Keratinocyte (primary cell): ENCODE data around the gene TFF1. TPM values are rescaled to one million over a fixed set of nuclear protein-coding genes. Genes with fewer than 3 reads are reported as not detected.

Experiments
- DNase-seq: peaks from one replicate; pipeline ENCODE4 v3.0.0-alpha.2; 2011; ENCODE audit warnings: low read depth, missing footprints, low spot score
- FAIRE-seq: peaks from 2 replicates; lab custom pipeline; 2011; peaks lifted over from hg19 to GRCh38; lab: Jason Lieb, UNC
- H2AFZ ChIP-seq: 2 replicates; pipeline ENCODE4 v1.6.0; 2012; ENCODE audit warnings: low read length, control low read depth, inconsistent platforms; ENCODE audit not compliant: control insufficient read depth
- H3K27ac ChIP-seq: 2 replicates; pipeline ENCODE4 v1.5.1; 2011; ENCODE audit warnings: low read length; ENCODE audit not compliant: control insufficient read depth, insufficient read depth
- H3K27me3 ChIP-seq: 3 replicates; pipeline ENCODE4 v1.6.0; 2011; ENCODE audit warnings: low read length; ENCODE audit not compliant: control insufficient read depth, insufficient read depth; ENCODE audit errors: extremely low read depth
- H3K36me3 ChIP-seq, 2 experiments: 2 replicates in 1 of 2; 3 replicates in 1 of 2; pipeline ENCODE4 v1.5.1; 2011; ENCODE audit warnings: low read length in 2 of 2, mild to moderate bottlenecking in 1 of 2; ENCODE audit not compliant: control insufficient read depth in 2 of 2, insufficient read depth in 2 of 2; ENCODE audit errors: extremely low read depth in 1 of 2
- H3K4me1 ChIP-seq: 3 replicates; pipeline ENCODE4 v1.5.1; 2011; ENCODE audit warnings: low read length; ENCODE audit not compliant: control insufficient read depth, insufficient read depth; ENCODE audit errors: extremely low read depth
- H3K4me2 ChIP-seq: 3 replicates; pipeline ENCODE4 v1.6.0; 2011; ENCODE audit warnings: low read depth, low read length; ENCODE audit not compliant: control insufficient read depth, insufficient read depth; ENCODE audit errors: extremely low read depth
- H3K4me3 ChIP-seq, 3 experiments: fragments of 200-600 bp in 1 of 3; sonication (generic) in 1 of 3; 2 replicates in 2 of 3; 3 replicates in 1 of 3; pipeline ENCODE4 v1.5.1; 2011 to 2016; ENCODE audit warnings: low read length in 3 of 3, mild to moderate bottlenecking in 3 of 3, control low read depth in 2 of 3, inconsistent platforms in 1 of 3, low read depth in 1 of 3, mixed read lengths in 1 of 3, mixed run types in 1 of 3, moderate library complexity in 1 of 3; ENCODE audit not compliant: control insufficient read depth in 2 of 3, insufficient read depth in 2 of 3; ENCODE audit errors: extremely low read depth in 1 of 3
- H3K79me2 ChIP-seq: 2 replicates; pipeline ENCODE4 v1.6.0; 2012; ENCODE audit warnings: low read length; ENCODE audit not compliant: control insufficient read depth, insufficient read depth
- H3K9ac ChIP-seq: 3 replicates; pipeline ENCODE4 v1.6.0; 2011; ENCODE audit warnings: low read length; ENCODE audit not compliant: control insufficient read depth, insufficient read depth; ENCODE audit errors: extremely low read depth
- H3K9me1 ChIP-seq: 3 replicates; pipeline ENCODE4 v1.6.0; 2011; ENCODE audit warnings: low read length; ENCODE audit not compliant: control insufficient read depth, insufficient read depth; ENCODE audit errors: extremely low read depth
- H3K9me3 ChIP-seq: 2 replicates; pipeline ENCODE4 v1.5.1; 2012; ENCODE audit warnings: low read depth, low read length; ENCODE audit not compliant: control insufficient read depth
- H4K20me1 ChIP-seq: 3 replicates; pipeline ENCODE4 v1.6.0; 2011; ENCODE audit warnings: low read length; ENCODE audit not compliant: control insufficient read depth, insufficient read depth; ENCODE audit errors: extremely low read depth
- EZH2 ChIP-seq: IDR thresholded peaks from one replicate; pipeline ENCODE4 v1.6.1; 2012; ENCODE audit warnings: inconsistent platforms, mild to moderate bottlenecking, low read length, moderate library complexity
- dilution Hi-C: fragments of 300-500 bp; cut with MboI; formaldehyde crosslinking; loops from one replicate; pipeline ENCODE4 v1.7.0; 2020; ENCODE audit warnings: low sequenced_read_pairs; ENCODE audit not compliant: extremely low pct_ligation_motif_present
- polyA plus RNA-seq, 5 experiments: library from polyadenylated mRNA; depleted of rRNA in 3 of 5; stranded (reverse) in 3 of 5; stranded (forward) in 1 of 5; unstranded in 1 of 5; fragments of >200 nt; gene quantifications; 1 replicate in 1 of 5; 2 replicates in 3 of 5; 3 replicates in 1 of 5; pipeline versions ENCODE4 v1.2.1 to v1.2.3, GENCODE V29; 2011 to 2012; ENCODE audit warnings: missing spikeins in 2 of 5, low read depth in 1 of 5, low replicate concordance in 1 of 5
- TF ChIP-seq, protein P1 (sequence below), 3 experiments: IDR thresholded peaks in 1 of 3; conservative IDR thresholded peaks in 1 of 3; optimal IDR thresholded peaks in 1 of 3; 2 replicates in 2 of 3; 3 replicates in 1 of 3; pipeline versions ENCODE3 to v1.5.1; 2011; ENCODE audit warnings: low read length in 3 of 3, mild to moderate bottlenecking in 3 of 3, moderate library complexity in 2 of 3, control low read depth in 1 of 3, inconsistent platforms in 1 of 3; ENCODE audit not compliant: insufficient read depth in 2 of 3; ENCODE audit errors: extremely low read depth in 1 of 3

Gene TFF1
- polyA plus RNA-seq, 1 donor (not counting 4 experiments of a cell fraction or from before 2014, with no cell fraction given), result not detected

DNA sequence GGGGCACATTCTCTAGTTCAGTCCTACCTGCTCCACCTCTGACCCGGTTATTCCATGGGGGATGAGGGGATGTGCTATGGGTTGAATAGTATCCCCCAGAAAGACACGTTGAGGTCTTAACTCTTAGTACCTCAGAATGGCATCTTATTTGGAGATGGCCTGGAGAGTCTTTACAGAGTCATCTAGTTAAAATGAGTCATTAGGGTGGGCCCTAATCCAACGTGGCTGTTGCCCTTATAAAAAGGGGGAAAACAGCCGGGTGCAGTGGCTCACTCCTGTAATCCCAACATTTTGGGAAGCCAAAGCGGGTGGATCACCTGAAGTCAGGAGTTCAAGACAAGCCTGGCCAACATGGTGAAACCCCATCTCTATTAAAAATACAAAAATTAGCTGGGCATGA lies 23.9 kb upstream of the TFF1 start:
- H3K4me3 ChIP-seq, result no peak overlapping the region
- no peak for DNase-seq
- H3K9me3 ChIP-seq, result no peaks in the 10 kb centered on the region
- H3K27me3 ChIP-seq, result peaks cover 5% of the 10 kb centered on the region
- FAIRE-seq, result no peak
- no peak overlapping the region for H3K4me2 ChIP-seq
- no peaks in the 10 kb centered on the region for H3K4me1 ChIP-seq
- no peaks in the 10 kb centered on the region for H4K20me1 ChIP-seq
- TF ChIP-seq, protein P1, sequence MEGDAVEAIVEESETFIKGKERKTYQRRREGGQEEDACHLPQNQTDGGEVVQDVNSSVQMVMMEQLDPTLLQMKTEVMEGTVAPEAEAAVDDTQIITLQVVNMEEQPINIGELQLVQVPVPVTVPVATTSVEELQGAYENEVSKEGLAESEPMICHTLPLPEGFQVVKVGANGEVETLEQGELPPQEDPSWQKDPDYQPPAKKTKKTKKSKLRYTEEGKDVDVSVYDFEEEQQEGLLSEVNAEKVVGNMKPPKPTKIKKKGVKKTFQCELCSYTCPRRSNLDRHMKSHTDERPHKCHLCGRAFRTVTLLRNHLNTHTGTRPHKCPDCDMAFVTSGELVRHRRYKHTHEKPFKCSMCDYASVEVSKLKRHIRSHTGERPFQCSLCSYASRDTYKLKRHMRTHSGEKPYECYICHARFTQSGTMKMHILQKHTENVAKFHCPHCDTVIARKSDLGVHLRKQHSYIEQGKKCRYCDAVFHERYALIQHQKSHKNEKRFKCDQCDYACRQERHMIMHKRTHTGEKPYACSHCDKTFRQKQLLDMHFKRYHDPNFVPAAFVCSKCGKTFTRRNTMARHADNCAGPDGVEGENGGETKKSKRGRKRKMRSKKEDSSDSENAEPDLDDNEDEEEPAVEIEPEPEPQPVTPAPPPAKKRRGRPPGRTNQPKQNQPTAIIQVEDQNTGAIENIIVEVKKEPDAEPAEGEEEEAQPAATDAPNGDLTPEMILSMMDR (optimal IDR thresholded peaks at IDR 0.05 in 1 of 3, IDR thresholded peaks at IDR 0.05 in 1 of 3, conservative IDR thresholded peaks at IDR 0.05 in 1 of 3; ENCODE audit: extremely low read depth in 1 of 3, insufficient read depth in 2 of 3, low read length in 3 of 3), result no peak
- no peak for TF ChIP-seq EZH2
- H3K36me3 ChIP-seq, result no peaks in the 10 kb centered on the region
- H3K27ac ChIP-seq, result no peak overlapping the region
- H3K9me1 ChIP-seq, result no peaks in the 10 kb centered on the region
- H3K9ac ChIP-seq, result no peak overlapping the region
- H2AFZ ChIP-seq, result no peak overlapping the region
- dilution Hi-C loops, result no loop called here
- H3K79me2 ChIP-seq, result no peaks in the 10 kb centered on the region

DNA sequence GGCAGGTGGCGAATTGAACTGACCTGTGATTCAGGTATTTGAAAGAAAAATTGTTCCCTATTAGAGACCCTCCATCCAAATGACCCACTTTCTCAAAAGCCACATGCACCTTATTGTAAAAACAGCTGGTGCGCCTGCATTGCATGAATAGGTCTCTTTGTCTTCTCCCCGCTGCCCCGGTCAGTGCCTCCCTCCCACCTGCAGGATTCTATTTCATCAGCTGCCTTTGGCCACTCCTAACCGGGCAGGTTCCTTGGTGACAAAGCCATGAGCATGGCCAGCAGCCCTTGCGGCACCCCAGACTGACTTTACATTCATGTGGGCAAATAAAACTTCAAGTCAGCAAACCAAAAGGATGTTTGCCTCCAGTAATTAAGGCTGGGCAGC lies 23.1 kb upstream of the TFF1 start:
- FAIRE-seq, result no peak
- H3K36me3 ChIP-seq, result no peaks in the 10 kb centered on the region
- no peak for DNase-seq
- no peak overlapping the region for H3K4me2 ChIP-seq
- no peak overlapping the region for H3K9ac ChIP-seq
- H3K9me1 ChIP-seq, result no peaks in the 10 kb centered on the region
- H3K27me3 ChIP-seq, result peaks cover 5% of the 10 kb centered on the region
- dilution Hi-C loops, result no loop called here
- no peaks in the 10 kb centered on the region for H3K9me3 ChIP-seq
- H4K20me1 ChIP-seq, result no peaks in the 10 kb centered on the region
- no peak overlapping the region for H3K27ac ChIP-seq
- H3K79me2 ChIP-seq, result no peaks in the 10 kb centered on the region
- TF ChIP-seq, protein P1 (optimal IDR thresholded peaks at IDR 0.05 in 1 of 3, IDR thresholded peaks at IDR 0.05 in 1 of 3, conservative IDR thresholded peaks at IDR 0.05 in 1 of 3; ENCODE audit: extremely low read depth in 1 of 3, insufficient read depth in 2 of 3, low read length in 3 of 3), result no peak
- no peak for TF ChIP-seq EZH2
- no peak overlapping the region for H2AFZ ChIP-seq
- no peak overlapping the region for H3K4me3 ChIP-seq
- no peaks in the 10 kb centered on the region for H3K4me1 ChIP-seq
